ENCODE data around the gene DHX32.

DHX32 gene

DNA sequence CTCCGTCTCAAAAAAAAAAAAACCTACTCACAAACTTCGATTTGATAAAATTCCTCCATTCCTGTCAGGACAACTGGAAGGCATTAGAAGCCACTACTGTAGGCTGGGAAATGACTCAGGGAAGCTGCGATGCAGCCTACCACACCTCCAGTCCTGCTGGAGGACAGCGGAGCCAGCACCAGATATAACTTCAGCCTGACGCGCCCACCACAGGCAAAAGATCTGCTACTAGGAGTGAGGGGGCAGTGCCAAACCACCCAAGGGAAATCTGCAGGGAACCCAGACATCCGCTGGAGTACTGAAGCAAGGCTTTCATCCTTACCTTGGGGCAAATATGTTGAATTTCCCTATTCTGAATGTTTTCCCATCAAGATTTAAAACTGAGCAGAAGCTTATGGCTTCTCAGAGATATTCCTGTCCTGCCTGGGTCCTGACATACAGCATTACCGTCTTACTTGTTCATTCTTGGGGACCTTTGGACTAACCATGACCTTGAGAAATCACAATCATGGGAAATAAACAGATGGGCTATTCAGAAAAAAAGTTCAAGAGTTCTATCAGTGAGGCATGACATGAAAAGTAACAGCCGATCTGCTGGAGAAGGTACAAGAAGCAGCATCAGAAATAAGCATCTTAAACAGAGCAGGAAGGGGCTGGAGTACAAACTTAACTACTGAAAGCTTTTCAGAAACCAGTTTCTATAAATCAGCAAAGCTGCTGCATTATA is 37.3 kb downstream of the DHX32 start:
- TF ChIP-seq, protein P1, sequence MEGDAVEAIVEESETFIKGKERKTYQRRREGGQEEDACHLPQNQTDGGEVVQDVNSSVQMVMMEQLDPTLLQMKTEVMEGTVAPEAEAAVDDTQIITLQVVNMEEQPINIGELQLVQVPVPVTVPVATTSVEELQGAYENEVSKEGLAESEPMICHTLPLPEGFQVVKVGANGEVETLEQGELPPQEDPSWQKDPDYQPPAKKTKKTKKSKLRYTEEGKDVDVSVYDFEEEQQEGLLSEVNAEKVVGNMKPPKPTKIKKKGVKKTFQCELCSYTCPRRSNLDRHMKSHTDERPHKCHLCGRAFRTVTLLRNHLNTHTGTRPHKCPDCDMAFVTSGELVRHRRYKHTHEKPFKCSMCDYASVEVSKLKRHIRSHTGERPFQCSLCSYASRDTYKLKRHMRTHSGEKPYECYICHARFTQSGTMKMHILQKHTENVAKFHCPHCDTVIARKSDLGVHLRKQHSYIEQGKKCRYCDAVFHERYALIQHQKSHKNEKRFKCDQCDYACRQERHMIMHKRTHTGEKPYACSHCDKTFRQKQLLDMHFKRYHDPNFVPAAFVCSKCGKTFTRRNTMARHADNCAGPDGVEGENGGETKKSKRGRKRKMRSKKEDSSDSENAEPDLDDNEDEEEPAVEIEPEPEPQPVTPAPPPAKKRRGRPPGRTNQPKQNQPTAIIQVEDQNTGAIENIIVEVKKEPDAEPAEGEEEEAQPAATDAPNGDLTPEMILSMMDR (conservative IDR thresholded peaks at IDR 0.05; ENCODE audit: low read length): no peak
- H3K4me3 ChIP-seq (ENCODE audit: low read length): no peak overlapping the region
- no peak for DNase-seq (ENCODE audit: low read depth)

DNA sequence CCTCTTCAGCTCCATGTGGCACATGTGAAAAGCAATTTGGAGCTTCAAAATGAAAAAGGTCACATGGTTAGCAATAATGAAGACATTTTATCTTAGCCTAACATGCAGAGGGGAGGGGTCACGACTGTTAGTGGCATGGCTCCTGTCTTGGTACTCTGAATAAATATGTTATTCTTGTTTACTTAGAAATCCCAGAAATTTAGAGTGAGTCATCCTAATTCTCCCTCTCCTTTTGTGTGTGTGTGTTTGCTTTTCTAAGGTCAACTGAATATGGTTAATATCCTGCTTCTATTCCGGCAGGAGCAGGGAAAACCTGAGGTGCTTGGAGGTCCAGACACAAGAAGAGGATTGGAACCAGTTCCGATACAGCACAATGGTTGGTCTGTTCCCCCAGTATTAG is 40.1 kb downstream of the DHX32 start:
- no peak for DNase-seq (ENCODE audit: low read depth)
- H3K4me3 ChIP-seq (ENCODE audit: low read length): no peak overlapping the region
- TF ChIP-seq, protein P1 (conservative IDR thresholded peaks at IDR 0.05; ENCODE audit: low read length): no peak

DNA sequence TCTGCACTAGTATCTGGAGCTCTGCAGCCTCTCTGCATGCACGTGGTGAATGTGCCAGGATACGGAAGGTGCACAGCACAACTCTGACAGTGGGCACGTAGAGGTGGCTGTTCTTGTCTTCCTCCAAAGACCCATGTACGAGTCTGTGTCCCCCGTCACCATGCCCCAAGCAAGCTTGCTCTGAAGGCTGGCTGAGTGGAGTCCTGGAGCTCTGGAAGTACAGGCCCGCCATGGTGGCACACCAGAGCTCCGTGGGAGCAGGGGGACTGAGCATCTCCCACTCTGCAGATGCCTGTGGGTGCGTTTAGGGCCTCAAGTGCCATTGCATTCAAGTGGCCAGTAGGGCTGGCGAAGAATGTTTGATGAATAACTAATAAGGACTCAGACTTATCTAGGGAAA is 40.7 kb downstream of the DHX32 start:
- no peak for DNase-seq (ENCODE audit: low read depth)
- H3K4me3 ChIP-seq (ENCODE audit: low read length): no peak overlapping the region
- TF ChIP-seq, protein P1 (conservative IDR thresholded peaks at IDR 0.05; ENCODE audit: low read length): no peak

DNA sequence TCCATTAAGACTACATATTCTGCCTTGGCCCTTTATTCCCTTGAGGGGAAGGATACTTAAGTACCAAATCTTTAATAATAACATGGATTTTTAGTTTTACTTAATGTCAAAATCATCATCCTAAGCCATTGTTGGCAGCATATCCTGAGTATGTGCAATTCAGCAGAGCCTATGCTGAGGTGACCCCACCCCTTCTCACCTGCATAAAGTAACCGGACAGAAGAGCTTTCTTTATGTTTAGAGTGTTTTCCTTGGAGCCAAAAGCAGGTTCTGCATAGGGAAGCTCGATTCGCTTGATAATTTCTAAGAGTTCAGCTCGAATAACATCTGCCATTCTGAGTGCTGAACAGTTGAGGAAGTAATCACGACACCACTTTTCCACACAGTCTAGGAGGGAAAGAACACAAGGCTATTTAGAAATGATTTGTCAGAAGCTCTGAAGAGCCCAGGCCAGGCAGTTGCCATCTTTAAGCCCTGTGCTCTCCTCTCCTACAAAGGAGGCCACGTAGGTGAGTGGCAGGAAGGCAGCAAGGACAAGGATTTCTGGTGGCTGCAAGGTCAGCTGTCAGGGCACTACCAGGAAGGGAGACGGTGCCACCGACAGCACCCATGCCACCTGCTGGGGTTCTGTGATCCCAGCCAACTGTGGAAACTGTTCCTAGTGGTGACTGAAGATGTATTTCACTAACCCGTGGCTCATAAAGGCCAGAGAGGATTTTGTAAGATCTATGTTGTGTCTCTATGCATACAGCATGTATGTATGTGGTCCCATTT is 42.1 kb downstream of the DHX32 start:
- H3K4me3 ChIP-seq (ENCODE audit: low read length): no peak overlapping the region
- TF ChIP-seq, protein P1 (conservative IDR thresholded peaks at IDR 0.05; ENCODE audit: low read length): no peak
- no peak for DNase-seq (ENCODE audit: low read depth)

DNA sequence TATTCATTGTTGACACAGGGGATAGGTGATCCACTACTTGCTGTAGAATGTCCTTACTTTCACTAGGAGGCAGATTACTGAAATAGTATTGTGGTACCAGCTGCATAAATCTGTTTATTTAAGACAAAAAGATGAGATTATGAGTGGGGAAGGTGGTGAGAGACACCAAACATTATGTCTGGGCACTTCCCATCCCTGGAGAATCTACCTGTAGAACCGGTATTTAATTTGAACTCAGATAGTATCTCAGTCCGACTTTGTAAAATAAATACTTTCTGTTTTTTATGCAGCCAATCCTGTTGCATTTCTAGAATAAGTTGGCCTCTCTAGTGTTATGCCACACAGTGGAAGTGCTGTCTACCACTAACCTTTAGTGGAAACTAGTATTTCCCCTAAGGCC is 44.3 kb downstream of the DHX32 start:
- TF ChIP-seq, protein P1 (conservative IDR thresholded peaks at IDR 0.05; ENCODE audit: low read length): no peak
- DNase-seq (ENCODE audit: low read depth): no peak
- no peak overlapping the region for H3K4me3 ChIP-seq (ENCODE audit: low read length)

DNA sequence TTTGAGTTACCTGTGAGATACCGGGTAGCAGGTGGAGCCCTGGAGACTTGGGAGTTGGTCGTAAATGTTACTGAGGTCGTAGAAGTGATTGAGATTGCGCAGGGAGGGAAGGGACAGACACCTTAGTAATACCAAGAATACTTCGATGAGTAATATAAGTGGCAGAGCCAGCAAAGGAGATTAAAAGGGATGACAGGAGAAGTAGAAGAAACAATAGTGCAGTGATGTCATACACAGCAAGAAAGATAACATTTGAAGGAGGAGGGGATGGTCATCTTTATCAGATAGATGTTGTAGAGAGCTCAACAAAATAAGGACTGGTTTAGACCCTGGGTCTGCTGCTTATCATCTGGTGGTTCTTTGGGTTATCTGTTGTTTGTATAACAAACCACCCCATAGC is 52.8 kb downstream of the DHX32 start:
- DNase-seq (ENCODE audit: low read depth): no peak
- TF ChIP-seq, protein P1 (conservative IDR thresholded peaks at IDR 0.05; ENCODE audit: low read length): no peak
- H3K4me3 ChIP-seq (ENCODE audit: low read length): no peak overlapping the region

DNA sequence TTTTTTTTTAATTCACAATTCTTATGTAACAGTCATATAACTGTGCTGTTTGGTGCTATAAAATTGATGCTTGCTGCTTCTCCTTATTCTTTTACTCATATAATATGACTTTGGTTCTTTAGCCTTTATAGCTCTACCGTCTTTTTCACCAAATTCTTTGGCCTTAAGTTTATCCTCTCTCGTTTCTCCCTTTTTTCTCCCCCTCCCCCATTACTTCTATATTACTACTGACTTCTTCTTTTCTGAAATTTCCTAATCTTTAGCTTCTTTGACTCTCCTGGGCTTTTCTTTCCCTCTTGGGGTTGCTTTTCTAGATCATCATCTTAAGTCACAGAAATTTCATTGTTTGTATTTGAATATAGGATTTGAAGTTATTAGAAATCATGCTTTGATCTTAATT is 54.0 kb downstream of the DHX32 start:
- TF ChIP-seq, protein P1 (conservative IDR thresholded peaks at IDR 0.05; ENCODE audit: low read length): no peak
- DNase-seq (ENCODE audit: low read depth): no peak

More for the DNA sequence above, 54.0 kb downstream of the DHX32 start:
- no peak overlapping the region for H3K4me3 ChIP-seq (ENCODE audit: low read length)

All from AG10803 (cell line).